ENCODE results near the gene MPLKIP.

DNA sequence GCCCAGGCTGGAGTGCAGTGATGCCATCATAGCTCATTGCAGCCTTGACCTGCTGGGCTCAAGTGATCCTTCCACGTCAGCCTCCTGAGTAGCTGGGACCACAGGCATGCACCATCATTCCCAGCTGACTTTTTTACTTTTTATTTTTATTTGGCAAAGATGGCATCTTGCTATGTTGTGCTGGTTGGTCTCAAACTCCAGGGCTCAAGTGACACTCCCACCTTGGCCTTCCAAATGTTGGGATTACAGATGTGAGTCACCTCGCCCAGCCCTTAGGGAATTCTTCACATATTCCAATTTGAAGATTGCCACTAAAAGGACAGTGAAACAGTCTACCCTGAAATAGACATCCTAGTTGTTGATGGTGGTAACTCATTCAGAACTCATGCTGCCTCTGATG, 28.1 kb upstream of the MPLKIP start:
- TF ChIP-seq, protein P1, sequence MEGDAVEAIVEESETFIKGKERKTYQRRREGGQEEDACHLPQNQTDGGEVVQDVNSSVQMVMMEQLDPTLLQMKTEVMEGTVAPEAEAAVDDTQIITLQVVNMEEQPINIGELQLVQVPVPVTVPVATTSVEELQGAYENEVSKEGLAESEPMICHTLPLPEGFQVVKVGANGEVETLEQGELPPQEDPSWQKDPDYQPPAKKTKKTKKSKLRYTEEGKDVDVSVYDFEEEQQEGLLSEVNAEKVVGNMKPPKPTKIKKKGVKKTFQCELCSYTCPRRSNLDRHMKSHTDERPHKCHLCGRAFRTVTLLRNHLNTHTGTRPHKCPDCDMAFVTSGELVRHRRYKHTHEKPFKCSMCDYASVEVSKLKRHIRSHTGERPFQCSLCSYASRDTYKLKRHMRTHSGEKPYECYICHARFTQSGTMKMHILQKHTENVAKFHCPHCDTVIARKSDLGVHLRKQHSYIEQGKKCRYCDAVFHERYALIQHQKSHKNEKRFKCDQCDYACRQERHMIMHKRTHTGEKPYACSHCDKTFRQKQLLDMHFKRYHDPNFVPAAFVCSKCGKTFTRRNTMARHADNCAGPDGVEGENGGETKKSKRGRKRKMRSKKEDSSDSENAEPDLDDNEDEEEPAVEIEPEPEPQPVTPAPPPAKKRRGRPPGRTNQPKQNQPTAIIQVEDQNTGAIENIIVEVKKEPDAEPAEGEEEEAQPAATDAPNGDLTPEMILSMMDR (conservative IDR thresholded peaks at IDR 0.05), result no peak
- TF ChIP-seq ZFX (IDR thresholded peaks at IDR 0.05), result no peak
